HepG2 (cell line): ENCODE measurements around the gene FOXS1. TPM values are rescaled to one million over a fixed set of nuclear protein-coding genes. Genes with fewer than 3 reads are reported as not detected.

ENCODE experiments used
- ATAC-seq: fragments of 200-7000 bp; cut with Tn5 transposase; 3 replicates; pipeline ENCODE4 v1.9.1; 2020; ENCODE audit warnings: mild to moderate bottlenecking, moderate library complexity
- Bru-seq: library from RNA; stranded (reverse); fragments of 400-500 nt; gene quantifications from one replicate; lab custom pipeline; 2021; lab: Mats Ljungman, UMichigan
- BruChase-seq, 2 experiments: library from RNA; stranded (reverse); fragments of 400-500 nt; gene quantifications; one replicate each; lab custom pipeline; 2021; lab: Mats Ljungman, UMichigan
- BruUV-seq: library from RNA; stranded (reverse); fragments of 400-500 nt; replicated peaks from 2 replicates; lab custom pipeline; 2021; lab: Mats Ljungman, UMichigan
- CTCF ChIA-PET: fragments of 300-600 bp; formaldehyde crosslinking; extraction: SDS; loops from one replicate; lab custom pipeline; 2021; ENCODE audit warnings: low total read pairs, inconsistent platforms, low intra/inter-chr PET ratio; lab: Yijun Ruan, JAX
- POLR2A ChIA-PET: fragments of 350-600 bp; sonication (Branson Sonifier 250); formaldehyde crosslinking; loops from one replicate; lab custom pipeline; 2020; ENCODE audit warnings: antibody characterized with exemption, inconsistent platforms; lab: Yijun Ruan, JAX
- DNase-seq: peaks from one replicate; pipeline ENCODE4 v3.0.0-alpha.2; 2015; ENCODE audit warnings: low spot score
- FAIRE-seq: peaks from 3 replicates; lab custom pipeline; 2011; peaks lifted over from hg19 to GRCh38; lab: Jason Lieb, UNC
- H2AFZ ChIP-seq: one replicate; pipeline ENCODE4 v1.6.1; 2011; ENCODE audit warnings: low read length, inconsistent platforms
- H3K27ac ChIP-seq: fragments of 300-600 bp; 3 replicates; pipeline ENCODE4 v1.8.0; 2011; ENCODE audit warnings: mixed run types, mild to moderate bottlenecking, mixed read lengths, low read length, inconsistent platforms; ENCODE audit not compliant: insufficient read depth; ENCODE audit errors: extremely low read length
- H3K27me3 ChIP-seq, 2 experiments: fragments of 200-600 bp in 1 of 2; 2 replicates in 1 of 2; 3 replicates in 1 of 2; pipeline versions ENCODE4 v1.6.0 to v1.8.0; 2011; ENCODE audit warnings: low read length in 2 of 2, mild to moderate bottlenecking in 2 of 2, moderate library complexity in 2 of 2, inconsistent platforms in 1 of 2; ENCODE audit not compliant: insufficient read depth in 2 of 2, control insufficient read depth in 1 of 2
- H3K36me3 ChIP-seq, 2 experiments: fragments of 200-600 bp in 1 of 2; replicated peaks in 1 of 2; 2 replicates in 1 of 2; 3 replicates in 1 of 2; pipeline versions ENCODE4 v1.5.1 to v1.8.0; 2011; ENCODE audit warnings: low read length in 2 of 2, inconsistent platforms in 1 of 2; ENCODE audit not compliant: insufficient read depth in 2 of 2, control insufficient read depth in 1 of 2
- H3K4me1 ChIP-seq: 2 replicates; pipeline ENCODE4 v1.5.1; 2012; ENCODE audit warnings: low read length, inconsistent platforms; ENCODE audit not compliant: insufficient read depth
- H3K4me2 ChIP-seq: 2 replicates; pipeline ENCODE4 v1.6.0; 2011; ENCODE audit warnings: low read depth, low read length, inconsistent platforms
- H3K4me3 ChIP-seq, 3 experiments: fragments of 200-600 bp in 1 of 3; sonication (generic), shearing (Covaris generic) in 1 of 3; replicated peaks in 1 of 3; 2 replicates each; pipeline ENCODE4 v1.5.1; 2011 to 2016; ENCODE audit warnings: low read length in 3 of 3, inconsistent platforms in 2 of 3, low read depth in 2 of 3, mild to moderate bottlenecking in 2 of 3, control low read depth in 1 of 3, mixed read lengths in 1 of 3; ENCODE audit not compliant: insufficient read depth in 1 of 3
- H3K79me2 ChIP-seq: one replicate; pipeline ENCODE4 v1.6.1; 2011; ENCODE audit warnings: low read length, inconsistent platforms; ENCODE audit not compliant: insufficient read depth
- H3K9ac ChIP-seq: 2 replicates; pipeline ENCODE4 v1.6.0; 2011; ENCODE audit warnings: mild to moderate bottlenecking, low read depth, low read length, inconsistent platforms; ENCODE audit not compliant: insufficient read depth
- H3K9me3 ChIP-seq: 2 replicates; pipeline ENCODE4 v1.5.1; 2012; ENCODE audit warnings: mild to moderate bottlenecking, low read length
- H4K20me1 ChIP-seq: 2 replicates; pipeline ENCODE4 v1.6.0; 2011; ENCODE audit warnings: inconsistent platforms, mild to moderate bottlenecking, low read length, moderate library complexity; ENCODE audit not compliant: insufficient read depth
- ADNP ChIP-seq: sonication (generic); formaldehyde crosslinking; IDR thresholded peaks from 2 replicates; pipeline ENCODE4 v1.4.0; 2020; ENCODE audit warnings: missing genetic modification reagents
- HNF4G ChIP-seq, 2 experiments: sonication (generic) in 1 of 2; formaldehyde crosslinking in 1 of 2; IDR thresholded peaks; 2 replicates each; pipeline versions ENCODE4 v1.4.0 to v1.6.1; 2011 to 2020; ENCODE audit warnings: borderline replicate concordance in 2 of 2, low read depth in 2 of 2, mild to moderate bottlenecking in 2 of 2, low read length in 1 of 2, missing genetic modification reagents in 1 of 2, moderate library complexity in 1 of 2
- NFKB2 ChIP-seq: sonication (generic); formaldehyde crosslinking; IDR thresholded peaks from 2 replicates; pipeline ENCODE4 v1.4.0; 2020; ENCODE audit warnings: missing genetic modification reagents, borderline replicate concordance
- REL ChIP-seq: sonication (generic); formaldehyde crosslinking; conservative IDR thresholded peaks from 2 replicates; pipeline ENCODE4 v1.8.0; 2022; ENCODE audit warnings: mild to moderate bottlenecking, missing genetic modification reagents, moderate library complexity
- ZNF232 ChIP-seq: sonication (generic); formaldehyde crosslinking; IDR thresholded peaks from 2 replicates; pipeline ENCODE4 v1.4.0; 2020; ENCODE audit warnings: missing genetic modification reagents, borderline replicate concordance
- ZNF768 ChIP-seq: sonication (generic); formaldehyde crosslinking; IDR thresholded peaks from 2 replicates; pipeline ENCODE4 v1.4.0; 2020; ENCODE audit warnings: missing genetic modification reagents
- WGBS: methylation state at CpG from one replicate; pipeline ENCODE4 v1.1.6; 2017; ENCODE audit warnings: low lambda C conversion rate; 5-methylcytosine and 5-hydroxymethylcytosine counted together
- in situ Hi-C: cut with HindIII; loops from 2 replicates; pipeline ENCODE4 v1.10.0; 2017; ENCODE audit warnings: low pct_unique_long_range_greater_than_20kb; ENCODE audit not compliant: extremely low pct_ligation_motif_present
- intact Hi-C: fragments of 100-400 bp; cut with micrococcal nuclease; formaldehyde crosslinking; loops from one replicate; pipeline ENCODE4 v1.10.0; 2022; ENCODE audit not compliant: unreplicated experiment
- long read RNA-seq, 2 experiments: library from RNA in 1 of 2; library from polyadenylated mRNA in 1 of 2; stranded (forward) in 1 of 2; unstranded in 1 of 2; transcript quantifications; one replicate each; pipeline ENCODE4 v2.0.0, GENCODE V29; 2019 to 2022
- polyA minus RNA-seq, 3 experiments: library from RNA; depleted of rRNA, polyadenylated mRNA; stranded (reverse); fragments of >200 nt; gene quantifications; 2 replicates each; pipeline ENCODE4 v1.2.3, GENCODE V29; 2011; ENCODE audit warnings: low replicate concordance in 1 of 3
- polyA plus RNA-seq, 8 experiments: library from polyadenylated mRNA; depleted of rRNA in 3 of 8; stranded (reverse) in 7 of 8; unstranded in 1 of 8; fragments of >200 nt; fragmentation: Illumina TruSeq in 4 of 8; extraction: Trizol in 4 of 8; gene quantifications; 2 replicates each; pipeline versions ENCODE4 v1.2.1 to v1.2.3, GENCODE V29; 2011 to 2016; ENCODE audit warnings: low read depth in 4 of 8, missing spikeins in 1 of 8, mixed read lengths in 1 of 8; ENCODE audit not compliant: insufficient read depth in 1 of 8
- total RNA-seq, 5 experiments: library from RNA; depleted of rRNA; stranded (reverse); fragments of >200 nt; fragmentation: Illumina TruSeq; extraction: Trizol; gene quantifications; 2 replicates each; pipeline ENCODE4 v1.2.3, GENCODE V29; 2016; ENCODE audit warnings: low read depth in 1 of 5
- TF ChIP-seq, protein P1 (sequence below): sonication (generic); formaldehyde crosslinking; IDR thresholded peaks from 2 replicates; pipeline ENCODE4 v1.8.0; 2022; ENCODE audit warnings: missing genetic modification reagents, mild to moderate bottlenecking, borderline replicate concordance
- TF ChIP-seq, protein P2 (sequence below): sonication (generic); formaldehyde crosslinking; IDR thresholded peaks from 2 replicates; pipeline ENCODE4 v1.9.0; 2022; ENCODE audit warnings: missing genetic modification reagents, mild to moderate bottlenecking, borderline replicate concordance
- TF ChIP-seq, protein P3 (sequence below): sonication (generic); formaldehyde crosslinking; IDR thresholded peaks from 2 replicates; pipeline ENCODE4 v1.9.0; 2021; ENCODE audit warnings: missing genetic modification reagents, borderline replicate concordance
- TF ChIP-seq, protein P4 (sequence below): sonication (generic); formaldehyde crosslinking; IDR thresholded peaks from 2 replicates; pipeline ENCODE4 v1.9.0; 2021; ENCODE audit warnings: missing genetic modification reagents, mild to moderate bottlenecking, borderline replicate concordance

Gene FOXS1
- total RNA-seq (2016; rRNA removed; fragmentation: Illumina TruSeq; extraction: Trizol) (not detected in 2 replicates), polyA plus RNA-seq (2011; rRNA removed) (not detected in 2 replicates), polyA minus RNA-seq (2011; rRNA and poly(A)+ RNA removed; ENCODE audit: low replicate concordance) (not detected in 2 replicates), Bru-seq, nascent RNA (not detected), BruChase-seq, experiment 1, labeled RNA remaining after a 6-hour chase (not detected), BruChase-seq, experiment 2, labeled RNA remaining after a 2-hour chase (not detected)
- total RNA-seq (2016; cell fraction: cytosol; rRNA removed; fragmentation: Illumina TruSeq; extraction: Trizol; ENCODE audit: low read depth): not detected in 2 replicates
- not detected in 2 replicates for total RNA-seq (2016; cell fraction: insoluble cytoplasmic fraction; rRNA removed; fragmentation: Illumina TruSeq; extraction: Trizol)
- not detected in 2 replicates for total RNA-seq (2016; cell fraction: membrane; rRNA removed; fragmentation: Illumina TruSeq; extraction: Trizol)
- not detected in 2 replicates for total RNA-seq (2016; cell fraction: nucleus; rRNA removed; fragmentation: Illumina TruSeq; extraction: Trizol)
- polyA plus RNA-seq (2011; cell fraction: cytosol; rRNA removed): not detected in 2 replicates
- polyA plus RNA-seq (2011; cell fraction: nucleus; rRNA removed): not detected in 2 replicates
- not detected in 2 replicates for polyA plus RNA-seq (2012)
- not detected in 2 replicates for polyA plus RNA-seq (2016; cell fraction: cytosol; fragmentation: Illumina TruSeq; extraction: Trizol; ENCODE audit: low read depth)
- polyA plus RNA-seq (2016; cell fraction: insoluble cytoplasmic fraction; fragmentation: Illumina TruSeq; extraction: Trizol; ENCODE audit: low read depth): not detected in 2 replicates
- not detected in 2 replicates for polyA plus RNA-seq (2016; cell fraction: membrane; fragmentation: Illumina TruSeq; extraction: Trizol; ENCODE audit: low read depth)
- polyA plus RNA-seq (2016; cell fraction: nucleus; fragmentation: Illumina TruSeq; extraction: Trizol; ENCODE audit: insufficient read depth, low read depth): not detected in 2 replicates
- not detected in 2 replicates for polyA minus RNA-seq (2011; cell fraction: cytosol; rRNA and poly(A)+ RNA removed)
- not detected in 2 replicates for polyA minus RNA-seq (2011; cell fraction: nucleus; rRNA and poly(A)+ RNA removed)
- long read RNA-seq, experiment 1: 0 reads
- long read RNA-seq, experiment 2: 0 reads

DNA sequence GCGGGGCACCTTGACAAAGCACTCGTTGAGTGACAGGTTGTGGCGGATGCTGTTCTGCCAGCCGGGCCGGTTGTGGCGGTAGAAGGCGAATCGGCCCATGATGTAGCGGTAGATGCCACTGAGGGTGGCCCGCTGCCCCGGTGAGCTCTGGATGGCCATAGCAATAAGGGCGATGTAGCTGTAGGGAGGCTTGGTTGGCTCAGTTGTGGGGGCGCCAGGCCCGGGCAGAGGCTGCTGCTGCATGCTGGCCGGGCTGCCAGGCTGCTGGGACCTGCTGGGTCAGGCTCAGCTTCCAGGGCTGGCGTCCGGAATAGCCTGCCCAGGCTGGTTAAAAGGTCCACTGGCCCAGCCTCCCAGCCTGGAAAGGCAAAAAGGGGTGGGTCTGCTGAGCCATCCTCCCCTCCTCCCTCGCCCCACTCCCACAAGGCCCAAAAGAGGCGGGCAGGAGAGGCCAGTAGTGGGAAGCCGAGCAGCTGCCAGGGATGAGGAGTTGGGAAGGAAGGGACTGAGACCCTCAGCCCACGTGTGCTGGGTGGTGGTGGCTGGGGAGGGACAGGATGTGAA lies at the start of gene FOXS1:
Gene FOXS1 (minus strand): TSS at position 305 of the 564 bp plus-strand sequence. CDS start 62 bp downstream, at position 243.
- ChIA-PET CTCF (interaction anchor here (3.7 kb wide), 1 partner anchor 22 kb away, joined by 70 read pairs; no protein-coding TSS in a partner anchor), POLR2A (no interaction called here)
- no TSS peak for BruUV-seq
- Histone ChIP-seq H4K20me1 (no peaks in the 10 kb centered on the region), H3K27me3 (peaks cover 22 to 79% of the 10 kb centered on the region in 2 experiments), H3K9me3 (no peaks in the 10 kb centered on the region), H3K9ac (no peak within 1 kb of the TSS), H3K79me2 (no peaks in the 10 kb centered on the region), H3K4me3 (no peak within 1 kb of the TSS), H2AFZ (no peak within 1 kb of the TSS), H3K4me2 (no peak within 1 kb of the TSS), H3K27ac (no peak within 1 kb of the TSS), H3K36me3 (no peaks in the 10 kb centered on the region), H3K4me1 (peaks cover 8% of the 10 kb centered on the region; the same call in 1 of the 2 replicates)
- intact Hi-C loops: no loop called here
- WGBS: 47% methylated on average over 19 of the region's 21 CpGs
- FAIRE-seq: no peak
- DNase-seq: no peak
- TF ChIP-seq REL (CRISPR knock-in tag): no peak
- TF ChIP-seq, protein P1, sequence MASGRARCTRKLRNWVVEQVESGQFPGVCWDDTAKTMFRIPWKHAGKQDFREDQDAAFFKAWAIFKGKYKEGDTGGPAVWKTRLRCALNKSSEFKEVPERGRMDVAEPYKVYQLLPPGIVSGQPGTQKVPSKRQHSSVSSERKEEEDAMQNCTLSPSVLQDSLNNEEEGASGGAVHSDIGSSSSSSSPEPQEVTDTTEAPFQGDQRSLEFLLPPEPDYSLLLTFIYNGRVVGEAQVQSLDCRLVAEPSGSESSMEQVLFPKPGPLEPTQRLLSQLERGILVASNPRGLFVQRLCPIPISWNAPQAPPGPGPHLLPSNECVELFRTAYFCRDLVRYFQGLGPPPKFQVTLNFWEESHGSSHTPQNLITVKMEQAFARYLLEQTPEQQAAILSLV (CRISPR knock-in tag): no peak
- TF ChIP-seq, protein P2, sequence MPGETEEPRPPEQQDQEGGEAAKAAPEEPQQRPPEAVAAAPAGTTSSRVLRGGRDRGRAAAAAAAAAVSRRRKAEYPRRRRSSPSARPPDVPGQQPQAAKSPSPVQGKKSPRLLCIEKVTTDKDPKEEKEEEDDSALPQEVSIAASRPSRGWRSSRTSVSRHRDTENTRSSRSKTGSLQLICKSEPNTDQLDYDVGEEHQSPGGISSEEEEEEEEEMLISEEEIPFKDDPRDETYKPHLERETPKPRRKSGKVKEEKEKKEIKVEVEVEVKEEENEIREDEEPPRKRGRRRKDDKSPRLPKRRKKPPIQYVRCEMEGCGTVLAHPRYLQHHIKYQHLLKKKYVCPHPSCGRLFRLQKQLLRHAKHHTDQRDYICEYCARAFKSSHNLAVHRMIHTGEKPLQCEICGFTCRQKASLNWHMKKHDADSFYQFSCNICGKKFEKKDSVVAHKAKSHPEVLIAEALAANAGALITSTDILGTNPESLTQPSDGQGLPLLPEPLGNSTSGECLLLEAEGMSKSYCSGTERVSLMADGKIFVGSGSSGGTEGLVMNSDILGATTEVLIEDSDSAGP (CRISPR knock-in tag): peak; percentile 40; the same call in 1 of the 2 replicates
- no peak for TF ChIP-seq ZNF232 (CRISPR knock-in tag)
- TF ChIP-seq HNF4G (IDR thresholded peaks at IDR 0.05; ENCODE audit: borderline replicate concordance, low read depth, low read length): no peak
- TF ChIP-seq HNF4G (CRISPR knock-in tag; IDR thresholded peaks at IDR 0.05; ENCODE audit: borderline replicate concordance, low read depth): no peak
- TF ChIP-seq ZNF768 (CRISPR knock-in tag): 0 out of 2 replicates have a peak, but pooled peaks have one; percentile 1
- TF ChIP-seq NFKB2 (CRISPR knock-in tag): no peak
- TF ChIP-seq, protein P3, sequence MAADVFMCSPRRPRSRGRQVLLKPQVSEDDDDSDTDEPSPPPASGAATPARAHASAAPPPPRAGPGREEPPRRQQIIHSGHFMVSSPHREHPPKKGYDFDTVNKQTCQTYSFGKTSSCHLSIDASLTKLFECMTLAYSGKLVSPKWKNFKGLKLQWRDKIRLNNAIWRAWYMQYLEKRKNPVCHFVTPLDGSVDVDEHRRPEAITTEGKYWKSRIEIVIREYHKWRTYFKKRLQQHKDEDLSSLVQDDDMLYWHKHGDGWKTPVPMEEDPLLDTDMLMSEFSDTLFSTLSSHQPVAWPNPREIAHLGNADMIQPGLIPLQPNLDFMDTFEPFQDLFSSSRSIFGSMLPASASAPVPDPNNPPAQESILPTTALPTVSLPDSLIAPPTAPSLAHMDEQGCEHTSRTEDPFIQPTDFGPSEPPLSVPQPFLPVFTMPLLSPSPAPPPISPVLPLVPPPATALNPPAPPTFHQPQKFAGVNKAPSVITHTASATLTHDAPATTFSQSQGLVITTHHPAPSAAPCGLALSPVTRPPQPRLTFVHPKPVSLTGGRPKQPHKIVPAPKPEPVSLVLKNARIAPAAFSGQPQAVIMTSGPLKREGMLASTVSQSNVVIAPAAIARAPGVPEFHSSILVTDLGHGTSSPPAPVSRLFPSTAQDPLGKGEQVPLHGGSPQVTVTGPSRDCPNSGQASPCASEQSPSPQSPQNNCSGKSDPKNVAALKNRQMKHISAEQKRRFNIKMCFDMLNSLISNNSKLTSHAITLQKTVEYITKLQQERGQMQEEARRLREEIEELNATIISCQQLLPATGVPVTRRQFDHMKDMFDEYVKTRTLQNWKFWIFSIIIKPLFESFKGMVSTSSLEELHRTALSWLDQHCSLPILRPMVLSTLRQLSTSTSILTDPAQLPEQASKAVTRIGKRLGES (CRISPR knock-in tag): no peak
- TF ChIP-seq ADNP (CRISPR knock-in tag): no peak
- TF ChIP-seq, protein P4, sequence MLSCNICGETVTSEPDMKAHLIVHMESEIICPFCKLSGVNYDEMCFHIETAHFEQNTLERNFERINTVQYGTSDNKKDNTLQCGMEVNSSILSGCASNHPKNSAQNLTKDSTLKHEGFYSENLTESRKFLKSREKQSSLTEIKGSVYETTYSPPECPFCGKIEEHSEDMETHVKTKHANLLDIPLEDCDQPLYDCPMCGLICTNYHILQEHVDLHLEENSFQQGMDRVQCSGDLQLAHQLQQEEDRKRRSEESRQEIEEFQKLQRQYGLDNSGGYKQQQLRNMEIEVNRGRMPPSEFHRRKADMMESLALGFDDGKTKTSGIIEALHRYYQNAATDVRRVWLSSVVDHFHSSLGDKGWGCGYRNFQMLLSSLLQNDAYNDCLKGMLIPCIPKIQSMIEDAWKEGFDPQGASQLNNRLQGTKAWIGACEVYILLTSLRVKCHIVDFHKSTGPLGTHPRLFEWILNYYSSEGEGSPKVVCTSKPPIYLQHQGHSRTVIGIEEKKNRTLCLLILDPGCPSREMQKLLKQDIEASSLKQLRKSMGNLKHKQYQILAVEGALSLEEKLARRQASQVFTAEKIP (CRISPR knock-in tag): no peak
- in situ Hi-C loops: no loop called here
- ATAC-seq: no peak; the same call in 2 of the 3 replicates
